Fibroblast of gingiva (primary cell): Measurements from ENCODE around the gene PSTPIP2.
"Not testable (repeated sequence)": the region's sequence is repeated elsewhere in the genome, so short reads cannot be mapped to it uniquely, and the experiment has no call there.

Experiments
- DNase-seq: peaks from one replicate; pipeline ENCODE4 v3.0.0-alpha.2; 2011; ENCODE audit warnings: low read depth

Gene PSTPIP2, protein sequence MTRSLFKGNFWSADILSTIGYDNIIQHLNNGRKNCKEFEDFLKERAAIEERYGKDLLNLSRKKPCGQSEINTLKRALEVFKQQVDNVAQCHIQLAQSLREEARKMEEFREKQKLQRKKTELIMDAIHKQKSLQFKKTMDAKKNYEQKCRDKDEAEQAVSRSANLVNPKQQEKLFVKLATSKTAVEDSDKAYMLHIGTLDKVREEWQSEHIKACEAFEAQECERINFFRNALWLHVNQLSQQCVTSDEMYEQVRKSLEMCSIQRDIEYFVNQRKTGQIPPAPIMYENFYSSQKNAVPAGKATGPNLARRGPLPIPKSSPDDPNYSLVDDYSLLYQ

DNA sequence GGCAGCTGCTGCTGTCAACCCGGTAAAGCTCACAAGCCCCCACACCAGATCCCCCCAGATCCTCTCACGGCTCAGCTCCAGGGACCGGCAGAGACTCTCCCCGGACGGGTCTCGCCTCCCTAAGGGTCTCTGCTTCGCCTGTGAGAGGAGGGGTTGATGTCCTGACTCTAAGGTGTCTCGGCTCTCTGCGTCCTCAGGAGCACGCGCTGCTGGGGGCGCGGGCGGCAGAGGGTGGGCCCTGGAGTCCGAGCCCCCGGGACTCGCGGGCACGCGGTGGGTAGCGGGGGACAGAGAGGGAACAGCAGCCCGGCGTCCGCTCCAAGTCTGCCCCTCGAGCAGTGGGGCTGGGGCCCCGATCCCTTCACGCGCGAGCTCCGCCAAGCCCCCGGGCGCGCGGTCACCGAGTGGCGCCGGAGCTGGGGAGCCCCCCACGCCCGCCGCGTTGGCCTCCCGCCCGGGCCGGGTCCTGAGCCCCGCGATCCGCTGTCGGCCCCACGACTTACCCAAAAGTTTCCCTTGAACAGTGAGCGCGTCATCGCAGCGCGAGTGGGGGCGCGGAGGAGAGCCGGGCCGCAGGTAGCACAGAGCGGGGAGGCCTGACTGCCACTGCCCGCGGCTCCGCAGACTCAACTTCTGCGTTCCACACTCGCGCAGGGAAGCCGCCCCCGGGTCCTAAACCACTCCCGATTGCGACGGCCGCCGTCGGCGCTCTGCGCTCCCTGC is at the start of gene PSTPIP2:
Gene PSTPIP2, minus strand, starts transcription at position 608 of the 723 bp plus-strand sequence. Its CDS starts 72 bp downstream, at position 536.
- peak; percentile 57 for DNase-seq

DNA sequence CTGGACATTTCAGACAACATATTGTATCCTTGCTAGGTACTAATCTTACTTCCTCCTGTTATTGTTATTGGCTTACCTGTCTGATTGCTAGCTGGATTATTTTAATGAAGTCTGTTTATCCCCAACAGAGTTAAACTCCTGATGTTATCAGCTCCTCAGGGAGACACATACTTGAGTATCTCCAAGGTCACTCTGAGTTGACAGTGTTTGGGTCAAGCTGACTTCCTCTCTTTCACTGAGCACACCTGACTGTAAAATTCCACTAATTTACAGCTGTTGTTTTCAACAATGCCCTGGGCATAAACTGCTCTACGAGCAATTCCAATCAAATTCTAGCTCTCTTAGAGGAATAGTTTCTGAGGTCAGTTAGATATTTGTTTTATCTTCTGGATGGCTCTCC is 41.7 kb upstream of the PSTPIP2 start:
- no peak for DNase-seq

DNA sequence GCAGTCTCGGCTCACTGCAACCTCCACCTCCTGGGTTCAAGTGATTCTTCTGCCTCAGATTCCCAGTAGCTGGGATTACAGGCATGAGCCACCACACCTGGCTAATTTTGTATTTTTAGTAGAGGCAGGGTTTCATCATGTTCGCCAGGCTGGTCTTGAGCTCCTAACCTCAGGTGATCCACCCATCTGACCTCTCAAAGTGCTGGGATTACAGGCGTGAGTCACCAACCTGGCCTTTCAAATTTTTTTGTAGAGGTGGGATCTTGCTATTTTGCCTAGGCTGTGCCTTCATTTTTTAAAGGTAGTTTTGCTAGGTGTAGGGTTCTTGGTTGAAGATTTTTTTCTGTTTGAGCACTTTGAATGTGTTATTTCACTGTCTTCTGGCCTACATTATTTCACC is 38.3 kb upstream of the PSTPIP2 start:
- DNase-seq = no peak

DNA sequence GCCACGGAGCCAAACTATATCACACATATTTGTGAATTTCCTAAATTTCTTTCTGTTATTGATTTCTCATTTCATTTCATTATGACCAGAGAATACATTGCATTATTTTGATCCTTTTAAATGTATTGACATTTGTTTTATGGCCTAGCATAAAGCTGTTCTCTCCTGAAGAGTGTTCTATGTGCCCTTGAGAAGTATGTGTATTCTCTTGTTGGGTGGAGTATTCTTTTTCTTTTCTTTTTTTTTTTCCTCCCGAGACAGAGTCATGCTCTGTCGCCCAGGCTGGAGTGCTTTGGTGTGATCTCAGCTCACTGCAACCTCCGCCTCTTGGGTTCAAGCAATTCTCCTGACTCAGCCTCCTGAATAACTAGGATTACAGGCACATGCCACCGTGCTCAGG is 37.3 kb upstream of the PSTPIP2 start:
- DNase-seq = no peak

DNA sequence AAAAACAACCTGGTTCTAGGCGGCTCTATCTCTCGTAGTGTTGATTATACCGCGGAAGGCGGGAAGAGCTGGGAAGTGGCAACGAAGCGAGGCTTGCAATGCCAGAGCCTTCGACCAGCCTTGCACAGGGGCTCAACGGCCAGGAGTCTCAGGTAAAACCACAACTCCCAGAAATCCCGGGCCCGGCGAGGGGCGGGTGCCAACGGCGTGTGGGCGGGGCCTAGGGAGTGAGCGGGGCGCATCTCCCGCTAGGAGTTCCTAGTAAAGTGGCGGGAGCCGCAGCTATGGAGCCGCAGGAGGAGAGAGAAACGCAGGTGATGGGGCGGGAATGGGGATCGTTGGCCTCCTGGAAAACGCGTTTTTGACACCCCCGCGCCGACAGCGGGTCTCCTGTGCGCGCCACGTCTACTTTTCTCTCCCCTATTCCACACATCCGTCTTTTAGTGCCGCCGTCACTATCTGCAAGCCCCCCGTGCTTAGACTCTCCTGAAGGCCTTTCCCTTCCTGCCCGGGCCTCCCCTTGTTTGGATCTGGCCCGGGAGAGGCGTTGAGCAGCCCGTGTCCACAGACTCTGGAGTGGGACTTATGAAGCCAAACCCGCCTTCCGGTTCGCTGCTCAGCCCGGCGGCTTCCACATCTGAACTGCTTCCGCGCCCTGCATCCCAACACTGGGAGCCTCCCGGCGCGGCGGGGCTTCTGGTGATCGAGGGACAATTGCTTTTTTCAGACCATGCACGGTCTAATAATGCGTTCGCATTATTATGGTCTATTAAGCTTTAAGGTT is 32.3 kb upstream of the PSTPIP2 start, which contains the start of gene HAUS1:
Gene HAUS1, plus strand, starts transcription at position 258 of the 784 bp plus-strand sequence. Its CDS starts 27 bp downstream, at position 285.
- DNase-seq = peak; percentile 71

DNA sequence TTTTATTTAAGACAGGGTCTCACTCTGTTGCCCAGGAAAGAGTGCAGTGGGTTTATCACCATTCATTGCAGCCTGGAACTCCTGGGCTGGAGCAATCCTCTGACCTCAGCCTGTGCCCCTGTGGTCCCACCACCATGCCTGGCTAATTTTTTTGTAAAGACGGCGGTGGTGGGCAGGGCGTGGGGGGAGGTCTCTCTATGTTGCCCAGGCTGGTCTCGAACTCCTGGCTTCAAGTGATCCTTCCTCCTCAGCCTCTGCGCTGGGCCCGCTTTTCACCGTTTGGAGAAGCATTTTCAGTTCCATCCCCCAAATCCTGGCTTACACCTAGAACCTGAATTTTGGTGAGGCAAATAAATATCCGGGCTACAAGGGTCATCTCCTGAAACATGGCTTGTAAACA is 27.4 kb upstream of the PSTPIP2 start:
- no peak for DNase-seq

DNA sequence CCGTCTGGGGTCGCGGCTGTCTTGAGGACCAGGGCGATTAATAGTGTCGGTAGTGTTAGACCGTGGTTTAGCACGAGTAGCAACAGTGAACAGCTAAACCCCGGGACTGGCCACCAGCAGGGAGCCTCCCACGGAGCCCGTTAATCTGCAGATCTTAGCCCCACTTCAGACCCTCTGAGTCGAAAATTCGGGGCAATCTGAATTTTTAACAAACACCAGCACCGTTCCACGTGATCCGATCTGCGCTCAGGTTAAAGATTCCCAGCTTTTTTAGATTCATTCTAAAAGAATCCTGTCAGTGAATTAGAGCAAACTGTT is 26.5 kb upstream of the PSTPIP2 start:
- DNase-seq = no peak

DNA sequence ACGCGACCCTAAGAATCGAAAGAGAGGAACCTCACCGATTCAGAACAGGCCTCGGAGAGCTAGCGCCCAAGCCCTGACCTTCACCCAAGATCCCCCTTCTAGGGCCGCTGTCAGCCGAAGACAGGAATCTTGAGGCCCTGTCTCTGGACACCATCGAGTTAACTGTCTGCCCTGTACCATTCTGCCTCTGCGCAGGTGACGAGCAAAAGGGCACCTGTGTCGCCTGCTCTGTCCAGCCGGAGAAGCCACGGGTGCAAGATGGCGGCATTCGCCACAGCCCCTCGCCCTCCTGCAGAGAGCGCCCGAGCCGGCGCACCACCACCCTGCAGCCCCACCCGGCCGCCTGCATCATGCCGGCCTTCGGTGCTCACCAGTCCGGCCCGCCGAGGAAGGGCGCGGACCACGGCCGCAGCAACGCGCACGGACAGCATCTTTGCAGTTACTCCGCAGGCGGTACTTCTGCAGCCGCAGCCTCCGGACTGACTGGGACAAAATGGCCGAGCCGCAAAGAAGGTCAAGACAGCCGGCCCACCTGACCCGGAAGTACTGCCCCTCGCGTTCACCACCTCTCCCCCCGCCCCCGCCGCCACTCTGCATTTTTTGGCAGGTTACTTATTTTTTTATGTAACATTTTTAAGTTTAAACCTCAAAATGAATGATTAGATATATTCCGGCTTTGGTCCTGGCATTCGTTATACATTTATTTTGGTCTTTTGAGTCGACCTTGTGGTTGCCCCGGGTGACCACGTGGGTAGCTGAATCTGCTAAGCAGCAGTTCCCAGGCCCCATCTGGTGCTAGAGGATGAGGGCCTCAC is 25.9 kb upstream of the PSTPIP2 start, which contains the start of gene ATP5F1A:
Gene ATP5F1A, minus strand, starts transcription at position 496 of the 815 bp plus-strand sequence. Its CDS starts 65 bp downstream, at position 431.
- peak; percentile 80 for DNase-seq

DNA sequence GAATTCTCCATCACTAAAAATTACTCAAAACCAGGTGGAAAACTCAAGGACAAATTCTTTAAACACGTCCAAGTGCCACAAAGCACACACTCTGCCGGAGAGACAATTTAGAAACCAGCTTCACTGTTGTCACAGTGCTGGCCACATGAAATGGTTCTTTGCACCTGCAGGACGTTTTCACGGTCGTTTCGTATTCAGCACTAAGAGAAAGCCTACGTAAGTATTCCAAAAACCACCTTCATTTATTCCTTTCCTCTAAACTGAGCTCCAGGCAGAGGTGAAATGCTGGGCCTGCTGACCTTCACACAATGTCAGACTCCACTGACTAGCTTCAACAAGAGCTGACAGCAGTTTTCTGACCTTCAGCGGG is 25.4 kb upstream of the PSTPIP2 start:
- no peak for DNase-seq

DNA sequence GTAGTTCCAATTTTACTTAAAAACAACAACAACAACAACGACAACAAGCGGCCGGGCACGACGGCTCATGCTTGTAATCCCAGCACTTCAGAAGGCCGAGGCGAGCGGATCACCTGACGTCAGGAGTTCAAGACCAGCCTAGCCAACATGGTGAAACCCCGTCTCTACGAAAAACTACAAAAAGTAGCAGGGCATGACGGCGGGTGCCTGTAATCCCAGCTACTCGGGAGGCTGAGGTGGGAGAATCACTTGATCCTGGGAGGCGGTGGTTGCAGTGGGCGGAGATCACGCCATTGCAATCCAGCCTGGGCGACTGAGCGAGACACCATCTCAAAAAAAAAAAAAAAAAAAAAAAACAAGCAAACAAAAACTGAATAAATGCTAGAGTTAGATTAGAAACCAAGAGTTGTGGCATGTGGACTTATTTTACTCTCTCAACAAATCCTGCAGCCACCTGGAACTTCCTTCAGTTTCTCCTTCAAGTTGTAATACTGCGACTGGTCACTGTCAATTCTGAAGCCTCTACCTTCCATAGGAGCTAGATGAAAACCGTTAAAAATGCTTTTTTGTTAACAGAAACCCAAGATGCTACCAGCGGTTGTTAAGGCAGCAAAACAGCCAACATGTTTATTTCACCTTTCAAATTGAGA is 24.7 kb upstream of the PSTPIP2 start:
- DNase-seq = no peak

DNA sequence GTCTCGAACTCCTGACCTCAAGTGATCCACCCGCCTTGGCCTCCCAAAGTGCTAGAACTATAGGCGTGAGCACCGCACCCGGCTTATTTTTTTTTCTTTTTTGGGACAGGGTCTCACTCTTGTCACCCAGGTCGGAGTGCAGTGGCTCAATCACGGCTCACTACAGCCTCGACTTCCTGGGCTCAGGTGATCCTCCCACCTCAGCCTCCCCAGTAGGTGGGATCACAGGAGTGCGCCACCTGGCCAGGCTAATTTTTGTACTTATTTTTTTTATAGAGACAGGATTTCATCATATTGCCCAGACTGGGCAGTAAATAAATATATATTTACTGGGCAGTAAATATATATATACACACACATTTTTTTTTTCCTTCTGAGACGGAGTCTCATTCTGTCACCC is 23.5 kb upstream of the PSTPIP2 start:
- DNase-seq = no peak

DNA sequence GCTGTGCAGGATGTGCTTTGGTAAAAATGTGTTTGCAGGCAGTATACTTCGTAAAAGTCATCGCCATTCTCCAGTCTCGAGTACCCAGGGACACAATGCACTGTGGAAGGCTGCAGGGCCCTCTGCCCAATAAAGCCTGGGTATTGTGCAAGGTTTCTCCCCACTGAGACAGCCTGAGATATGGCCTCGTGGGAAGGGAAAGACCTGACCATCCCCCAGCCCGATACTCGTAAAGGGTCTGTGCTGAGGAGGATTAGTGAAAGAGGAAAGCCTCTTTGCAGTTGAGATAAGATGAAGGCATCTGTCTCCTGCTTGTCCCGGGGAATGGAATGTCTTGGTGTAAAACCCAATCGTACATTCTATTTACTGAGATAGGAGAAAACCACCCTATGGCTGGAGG is 16.4 kb upstream of the PSTPIP2 start:
- DNase-seq = not testable (repeated sequence)

DNA sequence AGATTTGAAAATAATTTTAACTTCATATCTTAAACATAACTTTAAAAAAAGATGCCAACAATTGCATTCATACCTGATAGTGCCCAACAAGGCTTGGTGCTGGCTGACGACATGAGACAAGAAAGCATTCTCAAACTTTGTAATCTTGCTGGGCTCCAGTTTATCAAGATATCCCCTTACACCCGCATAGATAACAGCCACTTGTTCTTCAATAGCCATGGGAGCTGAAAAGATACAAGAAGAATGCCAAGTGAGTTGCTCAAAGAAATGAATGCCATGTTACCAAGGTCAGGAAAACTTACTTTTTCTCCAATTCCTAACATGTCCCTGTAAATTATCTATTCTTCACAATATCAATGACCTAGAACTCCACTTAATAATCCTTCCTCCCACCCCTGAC is 12.4 kb upstream of the PSTPIP2 start:
- no peak for DNase-seq

DNA sequence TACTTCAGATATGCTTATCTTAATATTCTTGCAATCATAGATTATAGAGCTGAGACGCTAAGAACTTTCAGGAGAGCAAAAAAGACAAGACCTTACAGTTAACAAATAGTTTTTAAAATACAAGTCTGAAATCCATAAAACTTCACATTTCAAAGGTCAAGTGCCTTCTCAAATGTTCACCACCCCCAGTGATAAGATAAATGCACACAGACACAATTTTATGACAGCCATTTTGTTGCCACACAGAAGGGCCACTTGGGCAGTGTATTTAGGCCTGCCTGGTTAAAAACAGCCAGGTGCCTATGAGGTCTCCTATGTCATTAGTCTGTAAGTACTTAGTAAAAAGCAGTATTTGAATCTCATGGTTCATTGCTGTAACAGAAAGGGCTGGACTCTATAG is 8.1 kb upstream of the PSTPIP2 start:
- DNase-seq = no peak

DNA sequence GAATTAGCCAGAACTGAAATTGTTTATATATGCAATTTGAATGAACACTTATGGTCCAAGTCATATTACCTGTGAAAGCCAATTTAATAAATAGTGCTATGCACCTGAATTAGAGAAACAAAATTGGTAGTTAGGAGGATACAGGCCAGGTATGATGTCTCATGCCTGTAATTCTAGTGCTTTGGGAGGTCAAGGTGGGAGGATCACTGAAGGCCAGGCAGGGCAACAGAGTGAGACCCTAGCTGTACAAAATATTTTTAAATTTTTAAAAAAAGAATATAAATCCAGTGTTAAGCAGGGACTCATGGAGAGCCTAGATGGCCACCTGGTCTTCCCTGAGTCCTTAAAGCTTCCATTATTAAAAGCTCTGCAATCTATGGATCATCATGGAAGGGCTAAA is 7.3 kb upstream of the PSTPIP2 start:
- DNase-seq = no peak

DNA sequence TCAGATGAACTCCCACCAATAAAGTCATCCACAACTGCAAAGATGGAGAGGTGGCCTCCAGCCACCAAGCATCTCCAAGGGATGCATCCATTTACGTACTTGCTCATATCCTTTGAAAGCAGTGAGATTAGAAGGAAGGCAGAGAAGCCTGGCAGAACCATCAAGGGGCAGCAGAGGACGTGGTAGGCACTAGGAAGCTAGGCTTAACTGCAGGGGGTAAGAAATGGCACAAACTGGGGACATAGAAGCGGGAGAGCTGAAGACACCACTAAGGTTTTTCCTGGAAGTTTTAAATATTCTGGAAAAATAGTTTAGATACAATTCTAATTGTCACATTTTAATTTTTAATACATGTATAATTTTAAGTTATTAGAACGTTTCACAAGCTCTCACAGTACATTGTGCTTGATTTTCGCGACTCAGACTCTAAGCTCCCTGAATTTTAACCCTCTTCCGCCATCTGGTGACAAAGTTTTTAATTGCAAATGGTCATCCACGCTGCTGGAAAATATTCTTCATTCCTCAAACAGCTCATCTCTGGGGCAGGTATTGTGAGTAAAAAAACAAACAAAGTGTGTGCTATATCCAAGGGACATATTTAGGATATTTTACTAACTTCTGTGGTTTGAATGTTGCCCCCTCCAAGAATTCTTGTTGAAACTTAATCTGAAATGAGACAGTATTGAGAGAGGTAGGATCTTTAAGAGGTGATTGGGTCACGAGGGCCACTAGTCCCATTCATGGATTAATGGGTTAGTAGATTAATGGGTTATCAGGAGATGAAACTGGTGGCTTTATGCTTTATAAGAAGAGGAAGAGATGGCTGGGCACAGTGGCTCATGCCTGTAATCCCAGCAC is 1.6 kb upstream of the PSTPIP2 start:
- peak; percentile 48 for DNase-seq

DNA sequence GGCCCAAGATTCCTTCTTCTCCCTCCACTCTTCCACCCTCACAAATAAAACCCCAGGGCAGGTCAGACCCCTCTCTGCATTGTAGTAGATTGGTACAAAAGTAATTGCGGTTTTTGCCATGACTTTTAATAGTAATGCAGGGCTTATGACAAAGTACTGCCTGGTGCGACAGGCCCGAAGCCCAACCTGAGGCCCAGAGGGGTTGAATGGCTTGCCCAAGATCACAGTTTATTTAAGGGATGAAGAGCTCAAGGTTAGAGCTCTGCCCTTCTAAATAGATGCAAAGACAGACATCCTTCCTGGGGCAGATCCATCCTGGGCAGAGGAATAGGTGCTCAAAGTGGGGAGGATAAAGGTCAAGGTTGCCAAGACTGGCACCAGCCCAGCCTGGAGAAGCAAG is 899 bp upstream of the PSTPIP2 start:
- no peak for DNase-seq

DNA sequence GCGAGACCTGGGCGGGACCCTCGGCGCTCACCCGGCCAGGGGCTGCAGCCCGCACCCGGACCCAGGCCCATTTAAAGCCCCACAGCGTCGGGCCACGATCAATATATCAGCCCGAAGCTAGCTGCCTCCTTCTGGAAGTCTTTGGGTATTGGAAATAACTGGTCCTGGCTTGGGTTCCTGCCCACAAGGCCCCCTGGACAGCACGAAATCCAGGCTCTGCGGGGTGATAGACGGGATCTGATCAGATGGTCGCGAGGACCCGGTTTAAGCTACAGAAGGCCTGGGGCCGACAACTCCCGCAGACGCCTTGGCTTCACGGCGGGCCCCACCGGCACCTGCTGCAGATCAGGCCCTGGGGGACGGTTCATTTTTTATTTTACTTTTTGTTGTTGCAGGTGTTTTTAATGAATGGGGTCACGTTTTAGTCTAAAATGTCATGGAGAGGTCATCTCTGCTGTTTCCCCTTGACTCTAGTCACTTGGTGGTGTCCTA is 362 bp upstream of the PSTPIP2 start:
- DNase-seq = no peak

DNA sequence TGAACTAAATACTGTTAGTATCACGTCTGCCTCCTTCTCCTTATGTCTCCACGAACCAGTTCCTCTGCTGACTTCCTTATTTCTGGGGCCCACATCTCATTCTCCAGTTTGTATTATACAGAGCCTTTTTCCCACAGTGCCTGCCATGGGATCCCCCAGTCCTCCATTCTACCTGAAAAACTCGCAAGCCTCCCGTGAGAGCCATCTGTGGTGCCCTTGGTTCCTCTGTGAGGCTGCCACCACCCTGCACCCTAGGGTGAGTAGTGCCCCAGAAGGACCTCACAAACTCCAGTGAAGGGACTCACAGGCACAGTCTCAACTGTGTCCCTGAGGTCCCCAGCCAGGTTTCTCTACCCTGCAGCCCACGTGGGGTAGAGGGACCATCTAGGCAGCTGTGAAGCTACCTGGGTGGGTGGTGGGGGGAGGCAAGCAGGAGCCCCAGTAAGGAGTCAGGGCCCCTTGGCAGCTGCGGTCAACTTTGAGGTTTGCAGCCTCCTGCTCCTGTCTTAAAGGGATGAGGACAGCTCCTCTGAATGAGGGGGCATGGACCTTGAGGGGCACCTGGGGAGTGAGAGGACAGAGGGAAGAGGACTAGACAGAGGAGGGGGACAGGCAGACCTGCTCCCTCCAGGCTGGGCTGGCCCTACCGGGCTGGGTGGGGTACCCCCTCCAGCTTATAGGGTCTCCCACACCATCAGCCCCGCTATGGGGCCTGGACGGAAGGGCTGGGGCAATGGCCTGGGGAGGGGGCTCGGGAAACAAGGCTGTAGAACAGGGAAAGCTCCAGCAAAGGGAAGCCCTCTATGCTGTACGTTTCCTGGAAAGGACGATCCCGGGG is 1.0 kb downstream of the PSTPIP2 start:
- DNase-seq = no peak
